ENCODE measurements around the gene DOCK1. TPM values are rescaled to one million over a fixed set of nuclear protein-coding genes. Genes with fewer than 3 reads are reported as not detected.

DOCK1 gene
- polyA plus RNA-seq, 1 of the 3 experiments (the other 2 are of a cell fraction), result 15.5 TPM

DNA sequence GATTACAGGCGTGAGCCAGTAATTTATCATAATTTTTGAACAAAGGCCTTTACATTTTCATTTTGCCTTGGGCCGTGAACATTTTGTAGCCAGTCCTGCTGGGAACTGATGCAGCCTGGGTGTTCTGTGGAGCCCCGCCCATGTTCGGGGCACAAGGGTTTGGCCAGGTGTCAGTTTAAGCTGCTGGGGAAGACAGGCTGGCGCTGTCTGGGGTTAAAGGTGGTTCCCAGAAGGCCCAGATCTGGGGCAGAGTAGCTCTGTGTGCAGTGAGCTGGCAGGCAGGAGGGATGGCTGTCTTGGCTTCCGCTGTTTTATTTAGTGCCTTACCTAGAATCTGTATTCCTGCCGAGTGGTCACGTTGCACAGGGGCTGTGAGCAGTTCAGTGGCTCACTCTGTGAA lies 50.2 kb downstream of the DOCK1 start:
- no peaks in the 10 kb centered on the region for H3K27me3 ChIP-seq (ENCODE audit: insufficient read depth)
- no peak overlapping the region for H3K4me2 ChIP-seq
- H3F3A ChIP-seq (replicated peaks; ENCODE audit: insufficient read depth), result peaks cover 6% of the 10 kb centered on the region
- ChIA-PET POLR2A (no interaction called here), CTCF (no interaction called here)
- no peak overlapping the region for H2AFZ ChIP-seq (ENCODE audit: low read depth)
- H3K27ac ChIP-seq (ENCODE audit: low read depth in 2 of 2, low read length in 1 of 2), result no peak overlapping the region
- no peaks in the 10 kb centered on the region for H3K9me2 ChIP-seq
- no peaks in the 10 kb centered on the region for H3K36me3 ChIP-seq (replicated peaks in 1 of 2; ENCODE audit: control insufficient read depth in 1 of 2, insufficient read depth in 2 of 2, low read length in 1 of 2)
- H3K9ac ChIP-seq, result no peak overlapping the region
- no peaks in the 10 kb centered on the region for H3K9me3 ChIP-seq
- H4K20me1 ChIP-seq (ENCODE audit: insufficient read depth), result peaks cover 85% of the 10 kb centered on the region
- TF ChIP-seq FOXJ3 (CRISPR knock-in tag; IDR thresholded peaks at IDR 0.05) (no peak), TAF1 (IDR thresholded peaks at IDR 0.05; ENCODE audit: borderline replicate concordance, low read depth, low read length) (no peak), FOXM1 (IDR thresholded peaks at IDR 0.05; ENCODE audit: low read depth) (no peak), ELF1 (IDR thresholded peaks at IDR 0.05) (no peak), SMC3 (IDR thresholded peaks at IDR 0.05; ENCODE audit: low read depth, low read length) (no peak), SIN3A (IDR thresholded peaks at IDR 0.05; ENCODE audit: borderline replicate concordance, low read depth, low read length) (no peak), EP300 (IDR thresholded peaks at IDR 0.05; ENCODE audit: borderline replicate concordance in 1 of 2, low read depth in 1 of 2, low read length in 1 of 2) (no peak)
- TF ChIP-seq, protein P1, sequence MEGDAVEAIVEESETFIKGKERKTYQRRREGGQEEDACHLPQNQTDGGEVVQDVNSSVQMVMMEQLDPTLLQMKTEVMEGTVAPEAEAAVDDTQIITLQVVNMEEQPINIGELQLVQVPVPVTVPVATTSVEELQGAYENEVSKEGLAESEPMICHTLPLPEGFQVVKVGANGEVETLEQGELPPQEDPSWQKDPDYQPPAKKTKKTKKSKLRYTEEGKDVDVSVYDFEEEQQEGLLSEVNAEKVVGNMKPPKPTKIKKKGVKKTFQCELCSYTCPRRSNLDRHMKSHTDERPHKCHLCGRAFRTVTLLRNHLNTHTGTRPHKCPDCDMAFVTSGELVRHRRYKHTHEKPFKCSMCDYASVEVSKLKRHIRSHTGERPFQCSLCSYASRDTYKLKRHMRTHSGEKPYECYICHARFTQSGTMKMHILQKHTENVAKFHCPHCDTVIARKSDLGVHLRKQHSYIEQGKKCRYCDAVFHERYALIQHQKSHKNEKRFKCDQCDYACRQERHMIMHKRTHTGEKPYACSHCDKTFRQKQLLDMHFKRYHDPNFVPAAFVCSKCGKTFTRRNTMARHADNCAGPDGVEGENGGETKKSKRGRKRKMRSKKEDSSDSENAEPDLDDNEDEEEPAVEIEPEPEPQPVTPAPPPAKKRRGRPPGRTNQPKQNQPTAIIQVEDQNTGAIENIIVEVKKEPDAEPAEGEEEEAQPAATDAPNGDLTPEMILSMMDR (IDR thresholded peaks at IDR 0.05), result no peak
- TF ChIP-seq, protein P2, sequence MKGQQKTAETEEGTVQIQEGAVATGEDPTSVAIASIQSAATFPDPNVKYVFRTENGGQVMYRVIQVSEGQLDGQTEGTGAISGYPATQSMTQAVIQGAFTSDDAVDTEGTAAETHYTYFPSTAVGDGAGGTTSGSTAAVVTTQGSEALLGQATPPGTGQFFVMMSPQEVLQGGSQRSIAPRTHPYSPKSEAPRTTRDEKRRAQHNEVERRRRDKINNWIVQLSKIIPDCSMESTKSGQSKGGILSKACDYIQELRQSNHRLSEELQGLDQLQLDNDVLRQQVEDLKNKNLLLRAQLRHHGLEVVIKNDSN (IDR thresholded peaks at IDR 0.05; ENCODE audit: borderline replicate concordance, low read depth), result no peak
- H3K4me3 ChIP-seq (ENCODE audit: low read depth in 2 of 2, low read length in 1 of 2), result no peak overlapping the region
- no peaks in the 10 kb centered on the region; a peak in 1 of 4 replicates for H3K4me1 ChIP-seq (ENCODE audit: control insufficient read depth in 1 of 2, insufficient read depth in 2 of 2, low read depth in 1 of 2, low read length in 1 of 2)
- DNase-seq, result no peak
- peaks cover 97% of the 10 kb centered on the region for H3K79me2 ChIP-seq (ENCODE audit: insufficient read depth)
- 94% methylated on average over 5 of the region's 8 CpGs for WGBS (ENCODE audit: low lambda C conversion rate)

DNA sequence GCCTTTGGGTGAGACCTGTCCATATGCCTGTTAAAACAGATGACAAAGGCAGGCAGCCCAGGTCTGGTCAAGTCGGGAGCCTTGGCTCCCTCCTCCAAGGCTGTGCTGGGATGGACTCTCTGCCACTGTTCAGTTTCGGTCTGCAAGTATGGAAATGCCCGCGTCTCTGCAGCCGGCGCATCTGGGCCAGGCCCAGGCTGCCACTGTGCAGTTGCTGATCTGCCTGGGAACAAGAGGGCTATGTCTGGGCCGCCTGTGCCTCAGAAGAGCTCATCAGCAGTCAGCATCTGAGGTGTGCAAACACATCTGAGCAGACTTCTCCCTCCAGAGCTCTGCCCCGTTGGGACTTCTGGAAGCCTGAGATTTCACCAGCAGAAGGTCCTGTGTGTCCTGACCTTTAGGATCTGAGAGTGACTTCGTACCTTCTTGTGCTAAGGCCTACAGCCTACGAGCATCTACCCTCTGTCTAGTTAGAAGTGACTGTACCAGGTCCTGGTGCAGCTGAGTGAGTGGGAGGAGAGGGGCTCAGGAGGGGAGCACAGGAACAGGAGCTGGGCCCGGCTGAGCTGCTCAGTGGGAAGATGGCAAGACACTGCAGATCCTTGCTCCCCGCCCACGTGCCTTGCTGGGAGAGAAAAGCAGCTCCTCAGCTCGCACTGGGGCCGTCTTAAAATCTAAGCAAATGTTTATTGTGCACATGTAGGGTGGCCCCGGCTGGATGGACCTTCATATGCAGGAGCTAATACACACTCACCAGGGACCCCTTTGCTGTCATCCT lies 50.9 kb downstream of the DOCK1 start:
- Histone ChIP-seq H3K79me2 (ENCODE audit: insufficient read depth) (peaks cover 95% of the 10 kb centered on the region), H3K4me1 (ENCODE audit: control insufficient read depth in 1 of 2, insufficient read depth in 2 of 2, low read depth in 1 of 2, low read length in 1 of 2) (no peaks in the 10 kb centered on the region; a peak in 1 of 4 replicates), H3K4me3 (ENCODE audit: low read depth in 2 of 2, low read length in 1 of 2) (no peak overlapping the region), H3K9me2 (no peaks in the 10 kb centered on the region), H2AFZ (ENCODE audit: low read depth) (no peak overlapping the region), H3K27ac (ENCODE audit: low read depth in 2 of 2, low read length in 1 of 2) (no peak overlapping the region), H4K20me1 (ENCODE audit: insufficient read depth) (peaks cover 78% of the 10 kb centered on the region), H3K36me3 (replicated peaks in 1 of 2; ENCODE audit: control insufficient read depth in 1 of 2, insufficient read depth in 2 of 2, low read length in 1 of 2) (no peaks in the 10 kb centered on the region), H3K4me2 (no peak overlapping the region), H3K9me3 (no peaks in the 10 kb centered on the region), H3K9ac (no peak overlapping the region), H3K27me3 (ENCODE audit: insufficient read depth) (no peaks in the 10 kb centered on the region), H3F3A (replicated peaks; ENCODE audit: insufficient read depth) (peaks cover 6% of the 10 kb centered on the region)
- TF ChIP-seq TAF1 (IDR thresholded peaks at IDR 0.05; ENCODE audit: borderline replicate concordance, low read depth, low read length) (no peak), RCOR1 (IDR thresholded peaks at IDR 0.05; ENCODE audit: low read length) (no peak), MXI1 (IDR thresholded peaks at IDR 0.05; ENCODE audit: low read depth, low read length) (no peak), FOSL2 (IDR thresholded peaks at IDR 0.05; ENCODE audit: borderline replicate concordance, low read depth) (no peak), JUND (IDR thresholded peaks at IDR 0.05) (no peak)
- TF ChIP-seq, protein P3, sequence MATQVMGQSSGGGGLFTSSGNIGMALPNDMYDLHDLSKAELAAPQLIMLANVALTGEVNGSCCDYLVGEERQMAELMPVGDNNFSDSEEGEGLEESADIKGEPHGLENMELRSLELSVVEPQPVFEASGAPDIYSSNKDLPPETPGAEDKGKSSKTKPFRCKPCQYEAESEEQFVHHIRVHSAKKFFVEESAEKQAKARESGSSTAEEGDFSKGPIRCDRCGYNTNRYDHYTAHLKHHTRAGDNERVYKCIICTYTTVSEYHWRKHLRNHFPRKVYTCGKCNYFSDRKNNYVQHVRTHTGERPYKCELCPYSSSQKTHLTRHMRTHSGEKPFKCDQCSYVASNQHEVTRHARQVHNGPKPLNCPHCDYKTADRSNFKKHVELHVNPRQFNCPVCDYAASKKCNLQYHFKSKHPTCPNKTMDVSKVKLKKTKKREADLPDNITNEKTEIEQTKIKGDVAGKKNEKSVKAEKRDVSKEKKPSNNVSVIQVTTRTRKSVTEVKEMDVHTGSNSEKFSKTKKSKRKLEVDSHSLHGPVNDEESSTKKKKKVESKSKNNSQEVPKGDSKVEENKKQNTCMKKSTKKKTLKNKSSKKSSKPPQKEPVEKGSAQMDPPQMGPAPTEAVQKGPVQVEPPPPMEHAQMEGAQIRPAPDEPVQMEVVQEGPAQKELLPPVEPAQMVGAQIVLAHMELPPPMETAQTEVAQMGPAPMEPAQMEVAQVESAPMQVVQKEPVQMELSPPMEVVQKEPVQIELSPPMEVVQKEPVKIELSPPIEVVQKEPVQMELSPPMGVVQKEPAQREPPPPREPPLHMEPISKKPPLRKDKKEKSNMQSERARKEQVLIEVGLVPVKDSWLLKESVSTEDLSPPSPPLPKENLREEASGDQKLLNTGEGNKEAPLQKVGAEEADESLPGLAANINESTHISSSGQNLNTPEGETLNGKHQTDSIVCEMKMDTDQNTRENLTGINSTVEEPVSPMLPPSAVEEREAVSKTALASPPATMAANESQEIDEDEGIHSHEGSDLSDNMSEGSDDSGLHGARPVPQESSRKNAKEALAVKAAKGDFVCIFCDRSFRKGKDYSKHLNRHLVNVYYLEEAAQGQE (IDR thresholded peaks at IDR 0.05; ENCODE audit: low read depth, low read length), result no peak
- TF ChIP-seq, protein P4, sequence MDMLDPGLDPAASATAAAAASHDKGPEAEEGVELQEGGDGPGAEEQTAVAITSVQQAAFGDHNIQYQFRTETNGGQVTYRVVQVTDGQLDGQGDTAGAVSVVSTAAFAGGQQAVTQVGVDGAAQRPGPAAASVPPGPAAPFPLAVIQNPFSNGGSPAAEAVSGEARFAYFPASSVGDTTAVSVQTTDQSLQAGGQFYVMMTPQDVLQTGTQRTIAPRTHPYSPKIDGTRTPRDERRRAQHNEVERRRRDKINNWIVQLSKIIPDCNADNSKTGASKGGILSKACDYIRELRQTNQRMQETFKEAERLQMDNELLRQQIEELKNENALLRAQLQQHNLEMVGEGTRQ (IDR thresholded peaks at IDR 0.05; ENCODE audit: borderline replicate concordance, low read depth, low read length), result no peak
- DNase-seq, result no peak
- CTCF ChIA-PET, result no interaction called here
- POLR2A ChIA-PET, result no interaction called here
- 89% methylated on average over 10 of the region's 16 CpGs for WGBS (ENCODE audit: low lambda C conversion rate)

All from SK-N-SH (cell line).